Tongue (tissue), 2 donors: ENCODE results near the gene CASKIN2. TPM values are rescaled to one million over a fixed set of nuclear protein-coding genes. Genes with fewer than 3 reads are reported as not detected.
"Not testable (repeated sequence)": the region's sequence is repeated elsewhere in the genome, so short reads cannot be mapped to it uniquely, and the experiment has no call there.

Source experiments
- DNase-seq: peaks from one replicate; pipeline ENCODE4 v3.0.0-alpha.2; 2015
- total RNA-seq: library from RNA; depleted of rRNA; stranded (reverse); fragments of >200 nt; gene quantifications from one replicate; pipeline ENCODE4 v1.2.3, GENCODE V29; 2014

Gene CASKIN2
- total RNA-seq, 1 donor from 2014 or later = 22.4 TPM

DNA sequence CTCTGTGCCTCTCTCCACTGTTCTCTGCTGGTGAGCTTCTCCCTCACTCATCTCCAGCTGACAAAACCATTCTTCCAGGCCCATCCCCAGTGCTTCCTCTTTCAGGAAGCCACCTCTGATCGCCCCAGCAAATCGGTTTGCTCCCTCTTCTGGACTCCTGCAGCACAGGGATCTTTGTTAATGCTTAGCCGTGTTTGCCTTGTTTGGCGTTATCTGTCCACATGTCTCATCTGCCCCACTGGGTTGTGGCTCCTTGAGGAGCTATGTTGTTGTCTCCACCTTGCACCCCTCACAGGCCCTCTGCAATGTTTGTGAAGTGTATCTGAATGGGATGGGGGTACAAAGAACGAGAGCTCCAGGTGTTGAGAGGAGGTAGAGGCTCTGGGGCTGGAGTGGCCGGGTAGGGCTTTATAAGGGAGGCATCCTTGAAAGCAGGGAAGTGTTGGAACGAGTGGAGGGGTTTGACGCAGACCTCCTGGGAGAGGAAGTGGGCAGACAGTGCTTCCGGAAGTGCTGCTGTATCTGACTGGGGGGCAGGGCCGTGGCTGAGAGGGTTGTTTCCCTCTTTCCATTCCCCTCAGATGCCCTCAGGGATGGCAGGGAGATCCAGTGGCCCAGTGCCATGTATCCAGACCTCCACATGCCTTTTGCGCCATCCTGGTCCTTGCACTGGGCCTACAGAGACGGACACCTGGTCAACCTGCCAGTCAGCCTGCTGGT is 27.8 kb downstream of the CASKIN2 start:
- DNase-seq = no peak

DNA sequence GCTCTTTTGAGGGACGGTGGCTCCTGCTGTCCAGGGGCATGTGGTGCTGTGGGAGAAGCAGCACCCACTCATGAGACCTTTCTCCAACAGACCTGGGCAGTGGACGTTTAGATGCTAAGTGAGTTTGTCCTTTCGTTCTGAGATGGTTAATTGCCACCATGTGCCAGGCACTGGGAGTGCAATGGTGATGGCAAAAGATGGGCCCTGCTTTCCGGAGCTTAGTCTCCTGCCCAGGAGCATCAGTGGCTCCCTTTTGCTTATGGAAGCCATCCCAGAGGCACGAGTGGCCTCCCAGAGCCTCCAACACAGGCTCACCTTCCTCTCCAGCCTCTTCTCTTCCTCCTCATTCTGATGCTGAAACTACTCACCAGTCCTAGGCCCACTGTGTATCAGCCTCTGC is 28.4 kb downstream of the CASKIN2 start:
- no peak for DNase-seq

DNA sequence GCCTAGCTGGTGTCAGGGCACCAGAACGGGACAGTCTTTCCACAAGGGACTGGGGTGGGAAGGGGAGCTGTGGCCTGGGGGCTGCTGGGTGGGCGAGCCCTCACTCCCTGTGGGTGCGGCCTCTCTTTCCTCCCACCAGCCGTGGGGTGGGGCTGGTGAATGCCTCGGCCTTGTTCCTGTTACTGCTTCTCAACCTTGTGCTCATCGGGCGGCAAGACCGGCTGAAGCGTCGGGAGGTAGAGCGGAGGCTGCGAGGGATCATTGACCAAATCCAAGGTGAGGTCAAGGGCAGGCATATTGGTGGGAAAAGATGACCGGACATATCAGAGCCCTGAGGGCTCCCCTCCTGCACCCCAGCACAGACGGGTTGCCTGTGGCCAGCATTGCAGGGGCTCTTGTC is 29.2 kb downstream of the CASKIN2 start:
- DNase-seq = no peak

DNA sequence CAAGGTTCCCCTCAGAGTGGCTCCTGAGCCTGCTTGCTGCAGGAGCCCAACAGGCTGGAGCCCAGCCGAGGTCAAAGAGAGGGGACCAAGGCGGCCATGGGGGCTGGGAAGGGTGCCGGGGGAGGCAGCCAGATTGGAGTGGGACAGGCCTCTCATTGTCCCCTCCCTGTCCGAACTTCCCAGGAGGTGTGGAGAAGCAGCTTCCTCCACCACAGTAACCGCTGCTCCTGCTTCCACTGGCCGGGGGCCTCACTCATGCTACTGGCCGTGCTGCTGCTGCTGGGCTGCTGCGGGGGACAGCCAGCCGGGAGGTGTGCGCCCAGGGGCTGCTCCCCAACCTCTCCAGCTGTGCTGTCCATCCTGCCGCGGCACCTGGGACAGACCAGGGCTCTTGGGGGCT is 29.6 kb downstream of the CASKIN2 start:
- DNase-seq = no peak

DNA sequence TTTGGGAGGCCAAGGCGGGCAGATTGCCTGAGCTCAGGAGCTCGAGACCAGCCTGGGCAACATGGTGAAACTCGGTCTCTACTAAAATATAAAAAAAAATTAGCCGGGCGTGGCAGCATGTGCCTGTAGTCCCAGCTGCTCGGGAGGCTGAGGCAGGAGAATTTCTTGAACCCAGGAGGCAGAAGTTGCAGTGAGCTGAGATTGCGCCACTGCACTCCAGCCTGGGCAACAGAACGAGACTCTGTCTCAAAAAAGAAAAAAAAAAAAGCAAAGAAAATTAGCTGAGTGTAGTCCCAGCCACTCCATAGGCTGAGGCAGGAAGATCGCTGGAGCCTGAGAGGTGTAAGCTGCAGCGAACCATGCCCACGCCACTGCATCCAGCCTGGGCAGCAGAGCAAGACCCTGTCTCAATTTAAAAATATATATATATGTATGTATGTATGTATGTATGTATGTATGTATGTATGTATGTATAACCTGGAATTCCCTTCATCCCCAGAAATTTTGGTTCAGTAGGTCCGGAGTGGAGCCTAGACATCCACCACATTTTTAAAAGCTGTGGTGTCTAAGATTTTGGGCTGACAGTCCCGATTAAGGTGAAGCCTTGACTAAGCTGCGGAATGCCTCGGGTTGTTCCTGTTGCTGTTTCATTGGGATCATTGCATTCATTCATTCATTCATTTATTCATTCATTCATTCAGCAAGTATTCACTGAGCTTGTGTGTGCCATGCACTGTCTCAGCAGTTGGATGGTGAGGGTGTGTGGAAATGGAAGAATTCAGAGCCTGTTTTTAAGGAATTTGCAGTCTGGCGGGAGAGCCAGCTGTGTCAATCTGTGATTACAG is 33.0 kb downstream of the CASKIN2 start:
- no peak for DNase-seq

DNA sequence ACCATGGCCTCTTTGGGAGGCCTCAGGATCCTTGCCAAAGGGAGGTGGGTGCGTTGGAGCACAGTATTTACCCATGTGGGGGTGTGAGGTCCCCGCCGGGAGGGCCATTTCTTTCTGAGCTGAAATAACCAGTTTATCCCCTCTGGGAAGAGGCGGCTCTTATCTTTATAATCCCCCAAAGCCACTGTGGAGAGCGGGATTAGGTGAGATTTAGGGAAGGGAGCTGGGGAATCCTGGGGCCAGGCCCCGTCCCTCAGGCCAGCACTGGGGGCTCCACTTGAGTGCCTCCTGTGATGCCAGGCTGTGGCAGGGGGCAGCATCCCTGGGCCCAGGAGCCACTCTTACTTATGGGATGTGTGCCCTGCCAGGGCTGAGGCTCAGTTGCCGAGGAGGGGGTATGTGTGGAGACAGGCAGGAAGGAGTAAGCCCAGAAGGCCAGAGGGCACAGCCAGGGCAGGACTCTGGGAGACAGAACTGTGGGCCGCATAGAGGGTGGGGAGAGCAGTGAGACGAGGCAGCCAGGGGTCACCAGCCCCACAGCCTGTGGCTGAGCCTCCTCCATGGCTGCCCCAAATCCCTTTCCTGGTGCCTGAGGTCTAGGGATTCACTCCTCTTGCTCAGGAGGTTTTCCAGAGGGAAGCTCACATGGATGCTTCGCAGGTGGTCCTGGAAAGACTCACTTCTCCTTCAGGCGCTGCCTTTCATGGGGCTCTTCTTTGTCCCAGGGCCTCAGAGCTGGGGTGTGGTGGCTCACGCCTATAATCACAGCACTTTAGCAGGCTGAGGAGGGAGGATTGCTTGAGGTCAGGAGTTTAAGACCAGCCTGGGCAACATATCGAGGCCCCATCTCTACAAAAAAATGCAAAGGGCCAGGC is 33.9 kb downstream of the CASKIN2 start:
- peak; percentile 48 for DNase-seq

DNA sequence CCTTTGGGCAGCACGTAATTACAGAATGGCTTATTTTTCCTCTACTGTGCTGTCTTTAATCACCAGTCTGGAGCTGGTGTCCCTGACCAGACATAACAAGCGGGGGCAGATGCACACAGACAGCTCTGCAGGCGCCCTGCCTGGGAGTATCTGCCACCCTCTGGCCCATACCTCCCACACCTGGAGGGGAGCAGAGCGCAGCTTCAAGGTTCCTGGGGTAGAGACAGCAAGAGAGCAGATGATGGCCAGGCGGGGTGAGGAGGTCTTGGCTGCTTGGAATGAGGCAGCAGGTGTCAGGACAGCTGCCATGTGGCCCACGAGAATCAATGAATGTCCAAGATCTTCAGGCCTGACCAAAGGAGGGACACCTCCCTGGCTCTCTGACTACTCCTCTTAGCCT is 35.1 kb downstream of the CASKIN2 start:
- no peak for DNase-seq

DNA sequence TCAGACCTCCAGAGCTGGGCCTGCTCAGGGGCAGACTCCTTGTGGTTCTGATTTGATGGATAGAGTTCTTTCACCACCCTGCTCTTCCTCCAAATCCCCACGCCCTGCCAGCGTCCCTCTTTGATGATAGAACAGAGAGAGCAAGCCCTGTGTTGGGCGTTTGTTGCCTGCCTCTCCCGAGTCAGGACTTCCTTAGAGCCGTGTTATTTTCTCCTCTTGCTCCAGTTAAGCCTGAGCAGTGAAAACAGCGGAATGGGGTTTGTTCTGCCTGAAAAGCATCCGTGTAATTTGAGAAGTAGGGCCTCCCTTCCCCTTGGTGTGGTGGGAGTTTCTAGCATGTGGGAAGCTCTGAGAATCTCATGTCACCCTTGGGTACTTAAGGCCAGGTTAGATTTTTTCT is 36.8 kb downstream of the CASKIN2 start:
- DNase-seq = peak; percentile 44

DNA sequence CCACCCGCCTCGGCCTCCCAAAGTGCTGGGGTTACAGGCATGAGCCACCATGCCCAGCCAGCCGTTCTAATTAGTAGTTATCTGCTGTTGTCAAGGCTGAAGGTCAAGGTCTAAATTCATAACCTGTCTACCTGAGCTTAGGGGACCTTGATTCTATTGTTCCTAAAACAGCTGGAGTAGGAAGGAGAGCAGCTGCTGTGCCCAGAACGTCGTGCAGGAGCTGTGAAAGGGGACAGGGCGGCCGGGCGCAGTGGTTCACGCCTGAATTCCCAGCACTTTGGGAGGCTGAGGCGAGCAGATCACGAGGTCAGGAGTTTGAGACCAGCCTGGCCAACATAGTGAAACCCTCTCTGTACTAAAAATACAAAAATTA is 37.9 kb downstream of the CASKIN2 start:
- not testable (repeated sequence) for DNase-seq

DNA sequence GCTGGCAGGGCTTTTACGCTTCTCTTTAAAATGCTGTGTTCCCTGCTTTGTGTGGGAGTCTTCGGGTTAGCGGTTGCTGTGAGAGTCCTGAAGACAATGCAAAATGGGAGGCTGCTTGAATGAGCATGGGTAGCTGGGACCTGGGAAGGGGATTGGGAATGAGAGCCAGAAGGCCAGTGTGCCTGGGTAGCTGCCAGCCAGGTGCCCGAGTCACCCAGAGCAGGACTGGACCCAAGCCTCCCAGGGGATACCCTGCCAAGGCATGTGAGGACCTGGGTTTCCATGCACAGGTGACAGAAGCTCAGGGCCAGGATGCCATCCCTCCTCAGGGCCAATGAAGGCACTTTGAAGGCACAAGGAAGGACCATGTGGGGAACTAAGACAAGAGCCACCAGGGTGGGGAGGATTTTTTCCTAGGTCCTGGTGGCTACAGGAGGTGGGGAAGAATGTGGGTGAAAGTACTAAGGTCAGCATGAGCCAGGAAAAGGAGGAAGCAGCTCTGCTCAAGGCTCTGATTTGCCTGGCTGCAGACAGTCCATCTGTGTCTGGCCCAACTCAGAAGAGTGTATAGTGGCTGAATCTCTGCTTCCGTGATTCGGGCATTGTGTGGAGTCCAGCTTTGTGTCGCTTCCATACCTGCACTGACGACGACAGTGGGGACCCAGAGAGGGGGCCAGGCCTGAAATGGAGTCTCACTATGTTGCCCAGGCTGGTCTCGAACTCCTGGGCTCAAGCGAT is 38.4 kb downstream of the CASKIN2 start:
- DNase-seq = no peak

DNA sequence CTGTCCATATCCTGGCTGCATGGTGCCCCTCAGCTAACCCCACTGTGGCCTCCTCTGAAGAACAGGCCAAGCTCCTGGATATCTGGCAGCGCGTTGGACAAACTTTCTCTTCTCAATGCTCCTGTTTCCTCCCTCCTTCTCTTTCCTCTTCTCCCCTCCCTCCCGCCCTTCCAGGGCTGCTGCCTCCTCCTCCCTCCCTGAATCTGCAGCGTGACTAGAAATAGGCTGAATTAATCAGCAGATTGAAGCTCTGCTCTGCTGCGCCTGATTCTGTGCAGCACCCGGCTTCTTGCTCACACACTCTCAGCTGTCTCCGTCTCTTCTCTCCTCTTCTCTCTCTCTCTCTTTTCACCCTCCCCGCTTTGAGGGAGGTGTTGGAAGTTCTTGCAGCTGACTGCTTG is 39.1 kb downstream of the CASKIN2 start:
- peak; percentile 72 for DNase-seq

DNA sequence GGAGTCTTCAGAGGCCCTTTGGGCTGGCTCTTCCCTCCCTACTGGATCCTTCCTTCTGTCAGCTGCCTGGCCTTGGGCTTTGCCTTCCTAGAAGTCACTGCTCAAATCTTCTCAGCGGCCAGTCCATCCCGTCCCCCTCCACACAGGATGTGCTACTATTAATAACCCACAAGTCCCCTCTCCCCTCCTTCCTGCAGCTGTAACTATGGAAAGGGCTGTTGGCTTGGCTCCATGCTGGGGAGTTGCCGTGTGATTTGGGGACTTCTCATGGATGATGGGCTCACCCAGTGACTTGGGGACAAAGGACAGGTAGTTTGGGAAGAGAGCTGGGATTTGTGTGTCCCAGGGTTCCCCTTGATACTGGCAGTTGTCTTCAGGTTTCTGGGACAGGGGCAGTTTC is 39.5 kb downstream of the CASKIN2 start:
- peak; percentile 77 for DNase-seq

DNA sequence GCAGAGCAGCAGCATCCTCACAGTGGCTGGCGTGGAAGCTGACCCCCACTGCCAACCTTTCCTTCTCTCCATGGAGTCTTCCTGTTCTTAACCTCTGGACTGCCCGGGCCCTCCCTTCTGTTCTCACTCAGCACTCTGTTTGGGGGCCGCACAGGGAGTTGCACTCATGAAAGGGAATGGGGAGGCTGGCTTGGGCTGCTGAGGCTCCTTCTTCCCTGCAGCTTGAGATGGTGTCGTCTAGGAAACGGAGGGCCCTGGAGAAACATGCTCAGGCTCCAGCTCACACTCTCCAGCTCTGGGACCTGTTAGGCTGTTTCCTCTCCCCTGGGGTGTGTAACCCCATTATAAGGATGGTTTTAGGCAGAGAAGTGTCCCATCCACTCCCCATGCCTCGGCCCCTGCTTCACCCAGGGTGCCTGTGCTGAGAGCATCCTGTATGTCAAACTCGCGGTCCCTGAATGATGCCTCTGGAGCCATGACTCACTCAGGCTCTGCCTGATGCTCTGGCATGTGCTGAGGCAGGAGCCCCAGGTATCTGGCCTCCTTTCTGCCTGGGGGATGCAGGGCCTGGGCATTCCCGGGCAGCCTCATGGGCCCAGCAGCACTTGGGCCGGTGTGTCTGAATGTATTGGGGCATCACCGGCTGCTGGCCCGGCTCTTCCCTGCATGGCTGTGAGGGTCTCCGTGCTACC is 40.0 kb downstream of the CASKIN2 start:
- DNase-seq = no peak

DNA sequence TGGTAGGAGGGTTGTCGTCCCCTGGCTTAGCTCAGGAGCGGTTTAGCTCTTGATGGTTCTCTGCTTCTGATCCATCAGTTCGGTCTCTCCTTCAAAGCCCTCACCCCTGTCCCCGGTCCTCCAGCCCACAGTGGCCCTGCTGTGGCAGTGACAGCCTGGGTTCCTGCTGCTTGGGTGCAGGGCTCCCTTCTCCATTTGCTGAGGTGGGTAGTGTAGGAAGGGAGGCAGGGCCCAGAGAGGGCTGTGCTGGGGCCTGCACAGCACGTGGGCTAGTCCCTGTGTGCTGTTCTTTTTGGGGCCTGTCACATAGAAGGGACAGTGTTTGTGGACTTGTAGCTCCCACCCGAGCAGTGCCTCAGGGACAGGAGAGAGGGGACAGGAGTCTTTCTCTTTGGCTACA is 40.6 kb downstream of the CASKIN2 start:
- no peak for DNase-seq

DNA sequence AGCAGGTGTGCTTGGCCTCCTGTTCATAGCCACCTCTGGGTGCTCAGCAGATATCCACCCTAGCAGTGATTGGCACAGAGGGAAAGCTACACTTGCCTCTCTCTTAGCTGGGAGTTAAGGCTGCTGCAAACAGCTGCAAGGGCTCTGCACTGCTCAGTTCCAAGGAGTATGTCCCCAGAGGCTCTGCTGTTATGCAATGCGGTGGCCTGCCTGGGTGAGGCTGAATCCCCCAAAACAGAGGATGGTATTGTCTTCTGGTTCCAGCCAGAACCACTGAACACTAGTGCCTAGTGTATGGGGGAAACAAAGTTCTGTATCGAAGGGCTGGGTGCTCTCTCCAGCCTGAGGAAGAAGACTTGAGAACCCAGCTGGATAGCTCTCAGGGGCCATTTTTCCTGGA is 42.1 kb downstream of the CASKIN2 start:
- no peak for DNase-seq

DNA sequence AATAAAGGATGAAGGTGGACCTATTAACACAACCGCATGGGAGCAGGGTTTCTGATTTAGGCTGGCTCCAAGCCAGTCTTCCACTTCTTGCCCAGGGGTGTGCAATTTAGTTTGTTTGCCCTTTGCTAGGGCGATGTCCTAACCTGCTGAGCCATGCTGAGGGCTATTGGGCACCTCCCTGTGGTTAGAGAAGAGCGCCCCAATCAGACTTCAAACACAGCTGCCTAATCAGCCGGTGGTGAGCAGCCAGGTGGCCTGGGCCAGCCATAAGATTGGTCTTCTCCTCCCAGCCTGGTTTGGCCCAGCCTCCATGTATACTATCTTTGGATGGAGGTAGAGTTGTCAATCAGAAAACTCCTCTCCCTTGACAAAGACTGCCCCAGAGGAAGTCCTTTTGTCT is 43.2 kb downstream of the CASKIN2 start:
- DNase-seq = no peak

DNA sequence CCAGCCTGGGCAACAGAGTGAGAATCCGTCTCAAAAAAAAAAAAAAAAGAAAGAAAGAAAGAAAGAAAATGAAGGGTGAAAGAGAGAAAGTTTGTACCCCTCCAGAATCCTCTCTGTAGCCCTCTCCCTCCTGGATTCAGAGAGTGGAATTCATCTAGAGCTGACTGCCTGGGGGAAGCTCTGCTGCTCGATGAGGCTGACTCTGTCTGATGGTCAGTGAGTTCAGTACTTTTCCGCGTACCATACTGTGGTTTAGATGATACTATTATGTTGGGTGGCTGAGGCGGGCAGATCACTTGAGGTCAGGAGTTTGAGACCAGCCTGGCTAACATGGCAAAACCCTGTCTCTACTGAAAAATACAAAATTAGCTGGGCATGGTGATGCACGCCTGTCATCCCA is 44.1 kb downstream of the CASKIN2 start:
- no peak for DNase-seq

DNA sequence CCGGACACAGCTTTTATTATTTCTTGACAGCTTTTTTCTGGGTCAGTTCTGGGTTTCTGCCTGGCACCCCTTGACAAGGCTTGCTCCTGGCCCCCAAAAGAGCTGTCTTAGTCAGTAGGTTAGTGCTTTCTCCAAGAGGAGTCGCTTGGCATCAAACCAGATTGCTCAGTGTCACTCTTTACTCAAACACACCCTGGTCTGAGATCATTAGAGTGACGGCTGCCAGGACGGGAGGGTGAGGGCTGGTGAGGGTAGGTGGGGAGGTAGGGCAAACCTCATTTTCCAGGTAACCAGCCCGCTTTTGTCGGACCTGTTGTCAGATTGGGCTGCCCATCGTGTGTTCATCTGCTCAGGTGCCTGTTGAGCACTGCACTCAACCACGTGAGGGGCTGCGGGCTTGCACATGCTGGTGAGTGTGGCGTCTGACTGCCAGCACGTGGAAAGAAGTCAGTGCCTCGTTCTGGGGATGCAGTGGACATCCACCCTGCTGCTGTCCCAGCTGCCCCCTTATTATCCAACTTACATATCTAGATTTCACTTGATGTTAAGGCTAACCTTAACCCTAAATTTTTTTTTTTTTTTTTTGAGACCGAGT is 46.5 kb downstream of the CASKIN2 start:
- DNase-seq = no peak

DNA sequence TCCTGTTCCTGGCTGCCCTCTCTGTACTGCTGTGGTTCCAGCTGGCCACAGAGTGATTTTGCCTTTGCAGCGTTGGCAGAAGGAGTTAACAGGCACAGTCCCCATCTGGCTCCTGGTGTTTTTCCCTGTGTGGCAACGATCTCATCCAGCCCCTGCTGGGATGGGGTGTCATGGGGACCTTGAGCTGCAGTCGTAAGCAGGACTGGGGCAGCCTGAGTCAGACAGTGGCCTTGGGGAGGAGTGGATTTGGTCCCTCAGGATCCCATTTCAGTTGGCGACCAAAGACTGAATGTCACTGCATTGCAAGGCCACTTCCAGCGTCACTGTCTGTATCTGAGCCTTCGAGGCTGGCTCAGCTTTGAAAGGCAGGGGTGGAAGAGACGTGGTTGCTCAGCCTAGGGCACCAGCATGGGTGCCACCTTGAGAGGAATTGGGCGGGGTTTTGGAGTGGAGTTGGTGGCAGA is 47.0 kb downstream of the CASKIN2 start:
- no peak for DNase-seq

DNA sequence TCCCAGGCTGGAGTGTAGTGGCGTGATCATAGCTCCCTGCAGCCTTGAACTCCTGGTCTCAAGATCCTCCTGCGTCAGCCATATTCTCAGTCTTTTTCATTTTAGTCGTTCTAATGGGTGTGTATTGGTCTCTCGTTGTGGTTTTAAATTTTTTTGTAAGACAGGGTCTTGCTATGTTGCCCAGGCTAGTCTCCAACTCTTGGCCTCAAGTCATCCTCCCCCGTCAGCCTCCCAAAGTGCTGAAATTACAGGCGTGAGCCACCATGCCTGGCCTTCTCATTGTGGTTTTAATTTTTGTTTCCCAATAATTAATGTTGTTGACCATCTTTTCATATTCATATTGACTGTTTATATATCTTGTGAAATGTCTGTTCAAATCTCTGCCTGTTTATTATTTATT is 50.3 kb downstream of the CASKIN2 start:
- DNase-seq = no peak

DNA sequence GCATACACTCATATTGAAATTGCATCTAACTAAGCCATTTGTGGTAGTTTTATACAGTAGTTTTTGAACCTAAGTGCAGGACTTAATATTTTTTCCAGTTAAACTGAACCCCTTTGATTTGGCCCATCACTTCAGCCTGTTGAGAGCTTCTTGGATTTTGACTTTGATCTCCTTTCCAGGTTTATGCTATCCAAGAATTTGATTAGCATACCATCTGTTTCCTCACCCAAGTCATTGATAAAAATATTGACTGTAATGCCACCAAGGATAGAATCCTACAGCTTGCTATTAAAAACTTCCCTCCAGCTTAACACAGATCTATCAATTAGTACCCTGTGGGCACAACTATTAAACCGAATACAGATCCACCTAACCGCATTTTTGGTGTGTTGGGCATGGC is 51.7 kb downstream of the CASKIN2 start:
- no peak for DNase-seq
